DOHH2 (cell line): Measurements from ENCODE around the gene KIAA1671.

ENCODE experiments used
- H3F3A ChIP-seq: fragments of 200-600 bp; sonication (generic), shearing (Covaris generic); 2 replicates; pipeline ENCODE4 v1.6.0; 2016; ENCODE audit warnings: antibody characterized with exemption, mild to moderate bottlenecking; ENCODE audit not compliant: control insufficient read depth, insufficient read depth
- H3K27ac ChIP-seq: fragments of 200-600 bp; sonication (generic); 2 replicates; pipeline ENCODE4 v1.5.1; 2014; ENCODE audit warnings: low read depth, mild to moderate bottlenecking, low read length, moderate library complexity
- H3K27me3 ChIP-seq: fragments of 200-600 bp; sonication (generic); 2 replicates; pipeline ENCODE4 v1.6.1; 2014; ENCODE audit warnings: mild to moderate bottlenecking, low read length, mixed read lengths; ENCODE audit not compliant: control insufficient read depth
- H3K36me3 ChIP-seq: fragments of 200-600 bp; sonication (generic); 2 replicates; pipeline ENCODE4 v1.6.1; 2014; ENCODE audit warnings: mild to moderate bottlenecking, low read length, moderate library complexity, mixed read lengths; ENCODE audit not compliant: control insufficient read depth
- H3K4me1 ChIP-seq: fragments of 200-600 bp; sonication (generic); 2 replicates; pipeline ENCODE4 v1.6.1; 2014; ENCODE audit warnings: mild to moderate bottlenecking, low read length, mixed read lengths; ENCODE audit not compliant: control insufficient read depth
- H3K4me2 ChIP-seq: fragments of 200-600 bp; sonication (generic); 2 replicates; pipeline ENCODE4 v1.6.0; 2014; ENCODE audit warnings: mild to moderate bottlenecking, low read length, moderate library complexity
- H3K4me3 ChIP-seq: fragments of 200-600 bp; sonication (generic); 2 replicates; pipeline ENCODE4 v1.5.1; 2014; ENCODE audit warnings: mild to moderate bottlenecking, low read length, mixed read lengths
- H3K79me2 ChIP-seq: fragments of 200-600 bp; sonication (generic); 2 replicates; pipeline ENCODE4 v1.6.1; 2014; ENCODE audit warnings: mild to moderate bottlenecking, low read length, mixed read lengths; ENCODE audit not compliant: control insufficient read depth
- H3K9me2 ChIP-seq: fragments of 200-600 bp; sonication (generic); replicated peaks from 2 replicates; pipeline ENCODE4 v1.6.1; 2014; ENCODE audit warnings: mild to moderate bottlenecking, low read length, mixed read lengths; ENCODE audit not compliant: control insufficient read depth
- H3K9me3 ChIP-seq: fragments of 200-600 bp; sonication (generic); 2 replicates; pipeline ENCODE4 v1.6.1; 2014; ENCODE audit warnings: antibody characterized with exemption, low read length, mixed read lengths; ENCODE audit not compliant: control insufficient read depth, insufficient read depth
- H4K20me1 ChIP-seq: fragments of 200-600 bp; sonication (generic); 2 replicates; pipeline ENCODE4 v1.6.0; 2014; ENCODE audit warnings: low read depth, mild to moderate bottlenecking, antibody characterized with exemption, low read length, moderate library complexity; ENCODE audit not compliant: control insufficient read depth, insufficient read depth
- EZH2phosphoT487 ChIP-seq: fragments of 200-600 bp; sonication (generic); IDR thresholded peaks from 2 replicates; pipeline ENCODE4 v1.6.1; 2017; ENCODE audit warnings: borderline replicate concordance, mild to moderate bottlenecking, antibody characterized with exemption, low read length, moderate library complexity, mixed read lengths
- TF ChIP-seq, protein P1 (sequence below): fragments of 200-600 bp; sonication (generic); IDR thresholded peaks from one replicate; pipeline ENCODE4 v1.5.1; 2014; ENCODE audit warnings: antibody characterized with exemption, mild to moderate bottlenecking, low read depth, low read length; ENCODE audit not compliant: poor library complexity, severe bottlenecking

The KIAA1671 gene

DNA sequence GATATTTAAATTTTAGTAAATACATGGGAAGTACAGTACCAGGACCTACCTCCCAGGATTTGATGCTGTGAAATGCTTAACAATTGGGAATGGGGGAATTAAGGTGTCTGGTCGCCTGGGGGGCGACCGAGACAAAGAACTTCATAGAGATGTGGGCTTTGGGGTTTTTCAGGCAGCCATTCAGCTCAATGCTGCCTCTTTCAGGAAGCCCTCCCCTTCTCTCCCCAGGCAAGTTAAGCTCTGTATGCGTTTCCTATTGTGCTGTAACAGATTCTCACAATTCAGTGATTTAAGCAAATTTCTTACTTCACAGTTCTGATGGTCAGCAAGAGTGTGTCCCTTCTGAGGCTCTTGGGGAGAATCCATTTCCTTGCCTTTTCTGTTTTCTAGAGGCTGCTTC is 53.8 kb downstream of the KIAA1671 start:
- Histone ChIP-seq H3K9me3 (no peaks in the 10 kb centered on the region), H4K20me1 (no peaks in the 10 kb centered on the region), H3K79me2 (no peaks in the 10 kb centered on the region), H3K27me3 (no peaks in the 10 kb centered on the region), H3K4me2 (no peak overlapping the region), H3K4me1 (no peaks in the 10 kb centered on the region), H3K9me2 (no peaks in the 10 kb centered on the region), H3K4me3 (no peak overlapping the region), H3F3A (no peaks in the 10 kb centered on the region), H3K27ac (no peak overlapping the region), H3K36me3 (no peaks in the 10 kb centered on the region)
- TF ChIP-seq, protein P1, sequence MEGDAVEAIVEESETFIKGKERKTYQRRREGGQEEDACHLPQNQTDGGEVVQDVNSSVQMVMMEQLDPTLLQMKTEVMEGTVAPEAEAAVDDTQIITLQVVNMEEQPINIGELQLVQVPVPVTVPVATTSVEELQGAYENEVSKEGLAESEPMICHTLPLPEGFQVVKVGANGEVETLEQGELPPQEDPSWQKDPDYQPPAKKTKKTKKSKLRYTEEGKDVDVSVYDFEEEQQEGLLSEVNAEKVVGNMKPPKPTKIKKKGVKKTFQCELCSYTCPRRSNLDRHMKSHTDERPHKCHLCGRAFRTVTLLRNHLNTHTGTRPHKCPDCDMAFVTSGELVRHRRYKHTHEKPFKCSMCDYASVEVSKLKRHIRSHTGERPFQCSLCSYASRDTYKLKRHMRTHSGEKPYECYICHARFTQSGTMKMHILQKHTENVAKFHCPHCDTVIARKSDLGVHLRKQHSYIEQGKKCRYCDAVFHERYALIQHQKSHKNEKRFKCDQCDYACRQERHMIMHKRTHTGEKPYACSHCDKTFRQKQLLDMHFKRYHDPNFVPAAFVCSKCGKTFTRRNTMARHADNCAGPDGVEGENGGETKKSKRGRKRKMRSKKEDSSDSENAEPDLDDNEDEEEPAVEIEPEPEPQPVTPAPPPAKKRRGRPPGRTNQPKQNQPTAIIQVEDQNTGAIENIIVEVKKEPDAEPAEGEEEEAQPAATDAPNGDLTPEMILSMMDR = no peak
- no peak for TF ChIP-seq EZH2phosphoT487

- H3F3A ChIP-seq = no peaks in the 10 kb centered on the region
- H3K9me2 ChIP-seq = no peaks in the 10 kb centered on the region
- no peak overlapping the region for H3K27ac ChIP-seq
- no peaks in the 10 kb centered on the region for H3K79me2 ChIP-seq
- no peak overlapping the region for H3K4me2 ChIP-seq
- H3K4me3 ChIP-seq = no peak overlapping the region
- H4K20me1 ChIP-seq = no peaks in the 10 kb centered on the region
- no peaks in the 10 kb centered on the region for H3K4me1 ChIP-seq
- no peaks in the 10 kb centered on the region for H3K27me3 ChIP-seq
- no peaks in the 10 kb centered on the region for H3K9me3 ChIP-seq
- TF ChIP-seq EZH2phosphoT487 = no peak
- TF ChIP-seq, protein P1 = no peak
- no peaks in the 10 kb centered on the region for H3K36me3 ChIP-seq
Observed at GRCh38 chr22:25007444-25008106, 55.1 kb downstream of the KIAA1671 start.

- Histone ChIP-seq H3K9me2 (no peaks in the 10 kb centered on the region), H3K4me1 (no peaks in the 10 kb centered on the region), H3K36me3 (no peaks in the 10 kb centered on the region), H3K27ac (no peak overlapping the region), H4K20me1 (no peaks in the 10 kb centered on the region), H3K9me3 (no peaks in the 10 kb centered on the region), H3K27me3 (no peaks in the 10 kb centered on the region), H3F3A (no peaks in the 10 kb centered on the region), H3K4me3 (no peak overlapping the region), H3K4me2 (no peak overlapping the region), H3K79me2 (no peaks in the 10 kb centered on the region)
- TF ChIP-seq EZH2phosphoT487 = no peak
- TF ChIP-seq, protein P1 = no peak
Observed at GRCh38 chr22:25008666-25009065, 56.1 kb downstream of the KIAA1671 start.
